Measurements from ENCODE around the gene SH3BP2.

Gene SH3BP2

GRCh38 chr4:2790583-2791517, 2.0 kb upstream of the SH3BP2 start:
- no peak for DNase-seq (ENCODE audit: extremely low read depth in 1 of 2, low read depth in 1 of 2)

- DNase-seq (ENCODE audit: extremely low read depth in 1 of 2, low read depth in 1 of 2): no peak
Observed at GRCh38 chr4:2791518-2792395, 1.1 kb upstream of the SH3BP2 start.

- DNase-seq (ENCODE audit: extremely low read depth in 1 of 2, low read depth in 1 of 2): no peak
Observed at GRCh38 chr4:2792396-2792710, 532 bp upstream of the SH3BP2 start.

GRCh38 chr4:2793586-2794485, 951 bp downstream of the SH3BP2 start:
- peak in 1 of 2 donors; percentile 61 for DNase-seq (ENCODE audit: extremely low read depth in 1 of 2, low read depth in 1 of 2)

GRCh38 chr4:2794486-2795299, 1.8 kb downstream of the SH3BP2 start:
- DNase-seq (ENCODE audit: extremely low read depth in 1 of 2, low read depth in 1 of 2): no peak

GRCh38 chr4:2795300-2795892, 2.5 kb downstream of the SH3BP2 start:
- no peak for DNase-seq (ENCODE audit: extremely low read depth in 1 of 2, low read depth in 1 of 2)

GRCh38 chr4:2795893-2796848, 3.3 kb downstream of the SH3BP2 start:
- DNase-seq (ENCODE audit: extremely low read depth in 1 of 2, low read depth in 1 of 2): no peak

GRCh38 chr4:2796849-2797544, 4.1 kb downstream of the SH3BP2 start:
- no peak for DNase-seq (ENCODE audit: extremely low read depth in 1 of 2, low read depth in 1 of 2)

- DNase-seq (ENCODE audit: extremely low read depth in 1 of 2, low read depth in 1 of 2): no peak
Observed at GRCh38 chr4:2797545-2798305, 4.8 kb downstream of the SH3BP2 start.

GRCh38 chr4:2798399-2799223, 5.7 kb downstream of the SH3BP2 start:
- peak; percentile 41 to 51 for DNase-seq (ENCODE audit: extremely low read depth in 1 of 2, low read depth in 1 of 2)

GRCh38 chr4:2799224-2799911, 6.5 kb downstream of the SH3BP2 start:
- no peak for DNase-seq (ENCODE audit: extremely low read depth in 1 of 2, low read depth in 1 of 2)

GRCh38 chr4:2799971-2800690, 7.2 kb downstream of the SH3BP2 start:
- DNase-seq (ENCODE audit: extremely low read depth in 1 of 2, low read depth in 1 of 2): no peak

- DNase-seq (ENCODE audit: extremely low read depth in 1 of 2, low read depth in 1 of 2): no peak
Observed at GRCh38 chr4:2800691-2801596, 8.1 kb downstream of the SH3BP2 start.

Measured in stimulated activated CD8-positive, alpha-beta memory T cell treated with anti-CD3 and anti-CD28 coated beads, Interleukin-7, amount 100 ng/mL, for 48 hours (primary cell).